GM10266 (cell line): ENCODE data around the gene PDE7B.

Source experiments
- DNase-seq: peaks from one replicate; pipeline ENCODE4 v3.0.0; 2012; ENCODE audit errors: extremely low spot score
- TF ChIP-seq, protein P1 (sequence below): IDR thresholded peaks from 2 replicates; pipeline ENCODE4 v1.5.1; 2012; ENCODE audit warnings: mild to moderate bottlenecking, low read depth; ENCODE audit not compliant: control insufficient read depth, insufficient read depth; ENCODE audit errors: missing control alignments

PDE7B gene

DNA sequence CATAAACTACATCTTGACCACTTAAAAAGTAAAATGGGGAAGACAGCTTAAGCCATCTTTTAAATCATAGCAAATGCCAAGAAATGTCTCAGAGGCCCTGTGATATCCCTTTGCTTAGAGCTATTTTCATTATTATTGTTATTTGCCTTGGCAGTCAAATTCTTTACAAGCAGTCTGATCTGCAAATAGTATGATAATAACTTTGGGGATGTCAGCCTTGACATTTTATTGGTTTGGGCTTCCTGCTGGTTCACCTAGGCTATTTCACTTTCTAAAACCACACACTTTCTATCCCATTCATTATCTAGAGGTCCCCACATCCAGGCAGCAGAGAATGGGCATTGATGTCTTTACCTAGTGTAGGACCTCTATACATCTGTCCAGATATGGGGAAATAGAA lies 125.1 kb downstream of the PDE7B start:
- DNase-seq = no peak

DNA sequence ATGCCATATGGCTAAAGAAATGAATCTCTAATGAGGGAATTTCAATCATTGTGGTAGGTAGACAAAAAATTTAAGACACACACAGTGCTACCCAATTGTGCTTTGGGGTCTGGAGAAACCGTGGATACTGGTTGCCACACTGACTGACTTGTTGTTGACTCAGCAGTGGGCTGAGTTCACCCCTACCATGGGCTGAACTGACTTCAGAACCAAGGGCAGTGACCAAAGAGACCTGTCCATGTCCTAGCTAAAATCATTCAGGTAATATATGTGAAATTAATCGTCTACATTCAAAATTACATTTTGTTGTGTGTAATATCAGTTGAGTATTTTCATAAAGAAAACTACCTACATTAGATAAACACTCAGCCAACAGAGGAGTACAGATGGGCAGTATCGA lies 131.6 kb downstream of the PDE7B start:
- DNase-seq = no peak
- TF ChIP-seq, protein P1, sequence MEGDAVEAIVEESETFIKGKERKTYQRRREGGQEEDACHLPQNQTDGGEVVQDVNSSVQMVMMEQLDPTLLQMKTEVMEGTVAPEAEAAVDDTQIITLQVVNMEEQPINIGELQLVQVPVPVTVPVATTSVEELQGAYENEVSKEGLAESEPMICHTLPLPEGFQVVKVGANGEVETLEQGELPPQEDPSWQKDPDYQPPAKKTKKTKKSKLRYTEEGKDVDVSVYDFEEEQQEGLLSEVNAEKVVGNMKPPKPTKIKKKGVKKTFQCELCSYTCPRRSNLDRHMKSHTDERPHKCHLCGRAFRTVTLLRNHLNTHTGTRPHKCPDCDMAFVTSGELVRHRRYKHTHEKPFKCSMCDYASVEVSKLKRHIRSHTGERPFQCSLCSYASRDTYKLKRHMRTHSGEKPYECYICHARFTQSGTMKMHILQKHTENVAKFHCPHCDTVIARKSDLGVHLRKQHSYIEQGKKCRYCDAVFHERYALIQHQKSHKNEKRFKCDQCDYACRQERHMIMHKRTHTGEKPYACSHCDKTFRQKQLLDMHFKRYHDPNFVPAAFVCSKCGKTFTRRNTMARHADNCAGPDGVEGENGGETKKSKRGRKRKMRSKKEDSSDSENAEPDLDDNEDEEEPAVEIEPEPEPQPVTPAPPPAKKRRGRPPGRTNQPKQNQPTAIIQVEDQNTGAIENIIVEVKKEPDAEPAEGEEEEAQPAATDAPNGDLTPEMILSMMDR = no peak

More for the DNA sequence above, 125.1 kb downstream of the PDE7B start:
- TF ChIP-seq, protein P1 = no peak

DNA sequence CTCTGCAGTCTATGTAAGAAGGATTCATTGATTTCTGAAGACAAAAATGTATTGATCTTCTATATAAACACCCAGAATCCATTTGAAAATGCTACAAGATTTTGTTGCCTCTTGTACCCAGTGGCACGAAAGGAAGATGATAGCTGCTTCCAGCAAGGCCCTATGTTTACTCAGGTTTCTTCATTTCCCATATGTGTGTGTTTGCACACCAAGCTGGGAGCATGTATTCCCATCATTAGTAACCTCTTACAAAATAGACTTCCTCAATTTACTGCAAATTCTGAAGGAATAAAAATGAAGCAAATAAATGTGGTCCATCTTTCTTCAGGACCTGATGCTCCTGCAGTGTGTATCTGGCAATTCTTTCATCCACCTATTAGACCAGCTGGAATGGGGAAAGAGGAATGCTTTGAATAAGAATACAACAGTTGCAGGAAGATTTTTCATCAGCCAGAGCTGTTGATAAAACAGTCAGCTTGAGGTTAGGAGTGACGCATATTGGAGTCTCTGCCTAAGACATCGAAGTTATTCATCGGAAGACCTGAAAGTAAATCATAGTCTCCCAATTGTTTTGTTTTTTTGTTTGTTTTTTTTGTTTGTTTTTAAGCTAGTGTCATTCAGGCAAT lies 132.3 kb downstream of the PDE7B start:
- no peak for DNase-seq
- TF ChIP-seq, protein P1 = no peak

DNA sequence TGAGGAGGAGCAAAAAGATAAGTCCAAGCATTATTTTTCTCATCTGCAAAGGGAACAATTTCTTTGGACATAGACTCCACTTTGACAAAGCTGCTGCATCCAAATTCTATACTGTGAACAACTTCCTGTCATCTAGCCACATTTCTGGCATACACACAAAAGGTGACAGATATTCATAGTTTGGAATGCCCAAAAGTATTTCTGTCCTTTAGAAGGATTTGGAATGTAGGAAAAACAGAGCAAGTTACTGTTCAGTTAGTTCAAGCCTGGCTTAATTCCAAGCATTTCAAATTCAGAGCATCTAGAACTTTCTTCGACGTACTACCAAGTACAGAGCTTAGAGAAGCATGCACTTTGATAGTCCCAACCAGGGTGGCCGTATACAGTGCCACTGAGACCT lies 134.0 kb downstream of the PDE7B start:
- no peak for DNase-seq
- TF ChIP-seq, protein P1 = no peak

DNA sequence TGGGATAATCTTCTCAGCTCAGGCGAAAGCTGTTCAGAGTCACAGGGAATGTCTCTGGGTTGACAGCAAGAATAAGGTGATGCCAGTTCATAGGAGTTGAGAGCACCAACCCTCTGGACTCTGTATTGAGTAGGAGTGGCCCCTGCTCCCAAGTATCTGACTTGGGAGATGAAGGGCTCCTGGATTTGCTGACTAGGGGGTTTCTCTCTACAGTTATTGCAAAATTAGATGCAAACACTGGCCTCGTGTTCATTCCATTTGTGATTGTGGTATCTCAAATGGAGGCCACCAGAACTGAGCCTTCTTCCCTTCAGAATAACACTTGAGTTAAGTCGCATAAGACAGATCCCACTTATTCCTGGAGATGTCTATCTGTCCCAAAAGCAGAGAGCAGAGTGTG lies 135.7 kb downstream of the PDE7B start:
- TF ChIP-seq, protein P1 = no peak
- DNase-seq = no peak

DNA sequence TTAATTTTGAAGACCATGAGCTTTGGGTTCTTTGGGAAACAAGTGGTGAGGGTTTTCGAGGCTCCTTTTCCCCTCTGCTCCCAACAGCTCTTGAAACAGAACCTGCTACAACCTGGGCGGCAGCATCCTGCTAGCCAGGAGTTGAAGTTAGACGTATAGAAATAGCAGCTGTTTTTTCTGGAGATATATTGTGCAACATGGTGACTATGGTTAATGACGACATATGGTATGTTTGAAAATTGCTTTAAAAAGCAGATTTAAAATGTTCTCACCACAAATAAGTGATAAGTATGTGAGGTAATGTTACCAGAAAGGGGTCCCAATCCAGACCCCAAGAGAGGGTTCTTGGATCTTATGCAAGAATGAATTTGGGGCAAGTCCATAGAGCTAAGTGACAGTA lies 138.9 kb downstream of the PDE7B start:
- no peak for DNase-seq
- TF ChIP-seq, protein P1 = no peak

DNA sequence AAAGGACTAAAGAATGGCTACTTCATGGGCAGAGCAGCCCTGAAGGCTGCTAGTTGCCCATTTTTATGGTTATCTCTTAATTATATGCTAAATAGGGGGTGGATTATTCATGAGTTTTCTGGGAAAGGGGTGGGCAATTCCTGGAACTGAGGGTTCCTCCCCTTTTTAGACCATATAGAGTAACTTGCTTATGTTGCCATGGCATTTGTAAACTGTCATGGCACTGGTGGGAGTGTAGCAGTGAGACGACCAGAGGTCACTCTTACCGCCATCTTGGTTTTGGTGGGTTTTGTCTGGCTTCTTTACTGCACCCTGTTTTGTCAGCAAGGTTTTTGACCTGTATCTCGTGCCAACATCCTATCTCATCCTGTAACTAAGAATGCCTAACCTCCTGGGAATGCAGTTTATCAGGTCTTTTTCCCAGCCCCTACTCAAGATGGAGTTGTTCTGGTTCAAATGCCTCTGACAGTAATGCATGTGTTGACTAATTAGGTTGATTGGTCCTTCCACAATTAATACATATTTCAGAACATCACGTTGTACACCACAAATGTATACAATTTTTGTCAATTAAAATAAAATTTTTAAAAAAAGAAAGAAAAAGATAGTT lies 139.5 kb downstream of the PDE7B start:
- no peak for DNase-seq
- TF ChIP-seq, protein P1 = no peak
